UCSD-AML1 (cell line): ENCODE measurements around the gene MGAT3.
"Not testable (repeated sequence)": the region's sequence is repeated elsewhere in the genome, so short reads cannot be mapped to it uniquely, and the experiment has no call there.

Experiments
- DNase-seq: peaks from one replicate; lab custom pipeline; 2025; ENCODE audit not compliant: unreplicated experiment; lab: John Stamatoyannopoulos, UW

Gene MGAT3, protein sequence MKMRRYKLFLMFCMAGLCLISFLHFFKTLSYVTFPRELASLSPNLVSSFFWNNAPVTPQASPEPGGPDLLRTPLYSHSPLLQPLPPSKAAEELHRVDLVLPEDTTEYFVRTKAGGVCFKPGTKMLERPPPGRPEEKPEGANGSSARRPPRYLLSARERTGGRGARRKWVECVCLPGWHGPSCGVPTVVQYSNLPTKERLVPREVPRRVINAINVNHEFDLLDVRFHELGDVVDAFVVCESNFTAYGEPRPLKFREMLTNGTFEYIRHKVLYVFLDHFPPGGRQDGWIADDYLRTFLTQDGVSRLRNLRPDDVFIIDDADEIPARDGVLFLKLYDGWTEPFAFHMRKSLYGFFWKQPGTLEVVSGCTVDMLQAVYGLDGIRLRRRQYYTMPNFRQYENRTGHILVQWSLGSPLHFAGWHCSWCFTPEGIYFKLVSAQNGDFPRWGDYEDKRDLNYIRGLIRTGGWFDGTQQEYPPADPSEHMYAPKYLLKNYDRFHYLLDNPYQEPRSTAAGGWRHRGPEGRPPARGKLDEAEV

DNA sequence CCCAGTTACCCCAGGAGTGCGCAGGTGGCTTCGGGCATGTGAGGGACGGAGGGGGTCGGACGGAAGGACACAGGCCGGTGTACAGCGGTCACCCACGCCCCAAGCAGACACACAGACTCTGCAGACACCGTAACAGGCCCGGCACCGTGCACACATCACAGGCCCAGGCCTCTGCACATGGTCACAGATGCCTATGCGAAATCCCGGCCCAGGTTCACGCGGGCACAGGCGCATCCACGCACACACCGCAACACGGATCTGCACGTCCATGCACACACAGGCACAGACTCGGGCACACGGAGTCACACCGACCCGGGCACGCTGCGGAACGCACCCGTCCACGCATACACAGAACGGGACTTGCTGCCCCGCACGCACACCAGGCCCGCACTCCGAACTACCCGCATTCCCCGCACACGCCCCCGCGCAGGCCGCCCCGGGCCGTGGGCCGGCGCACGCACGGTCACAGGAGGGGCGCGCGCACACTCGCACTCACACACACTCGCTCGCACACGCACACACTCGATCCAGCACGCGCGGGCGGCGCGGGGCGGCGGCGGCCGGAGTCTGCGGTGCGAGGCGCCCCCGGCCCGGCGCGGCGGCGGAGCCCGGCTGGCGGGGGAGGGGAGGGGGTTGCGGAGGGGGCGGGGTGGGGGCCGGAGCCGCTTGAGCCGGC is at the start of gene MGAT3:
MGAT3 (plus strand) TSS at position 491 of the 676 bp plus-strand sequence. CDS start 30,336 bp downstream, outside the sequence.
- DNase-seq: no peak

DNA sequence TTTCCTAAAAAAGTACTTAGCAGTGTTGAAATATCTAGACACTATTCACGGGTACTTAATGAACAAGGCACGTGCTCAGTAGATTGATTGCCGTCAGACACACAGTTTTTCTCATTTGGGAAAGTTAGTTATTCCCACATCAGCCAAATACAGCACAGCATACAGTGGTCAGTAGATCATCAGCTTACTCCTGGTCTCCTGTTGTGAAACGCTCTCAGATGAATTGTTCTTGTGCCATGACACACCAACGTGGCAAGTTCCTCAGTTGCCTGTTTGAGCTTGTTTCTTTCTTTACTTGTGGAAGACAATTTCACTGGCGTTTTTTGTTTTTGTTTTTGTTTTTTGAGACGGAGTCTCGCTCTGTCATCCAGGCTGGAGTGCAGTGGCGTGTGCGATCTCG is 48.6 kb upstream of the MGAT3 start:
- DNase-seq: no peak

DNA sequence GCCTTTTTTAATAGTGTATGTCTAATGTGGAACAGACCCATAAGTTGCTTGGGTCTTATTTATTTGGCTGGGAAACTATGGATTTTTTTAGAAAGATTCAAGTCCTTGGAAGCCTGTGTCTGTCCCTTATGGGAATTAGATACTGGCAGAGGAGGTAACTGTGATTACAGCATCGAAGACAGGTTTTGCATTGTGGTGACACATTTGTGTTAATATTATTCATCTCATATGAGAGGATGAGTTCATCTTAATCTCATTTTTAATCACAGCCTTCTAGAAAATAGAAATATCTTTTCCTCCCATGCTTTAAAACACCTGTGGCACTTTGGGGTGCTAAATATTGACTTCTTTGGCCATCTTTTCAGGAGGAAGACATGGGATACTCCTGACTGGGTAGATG is 48.0 kb upstream of the MGAT3 start:
- DNase-seq: no peak

DNA sequence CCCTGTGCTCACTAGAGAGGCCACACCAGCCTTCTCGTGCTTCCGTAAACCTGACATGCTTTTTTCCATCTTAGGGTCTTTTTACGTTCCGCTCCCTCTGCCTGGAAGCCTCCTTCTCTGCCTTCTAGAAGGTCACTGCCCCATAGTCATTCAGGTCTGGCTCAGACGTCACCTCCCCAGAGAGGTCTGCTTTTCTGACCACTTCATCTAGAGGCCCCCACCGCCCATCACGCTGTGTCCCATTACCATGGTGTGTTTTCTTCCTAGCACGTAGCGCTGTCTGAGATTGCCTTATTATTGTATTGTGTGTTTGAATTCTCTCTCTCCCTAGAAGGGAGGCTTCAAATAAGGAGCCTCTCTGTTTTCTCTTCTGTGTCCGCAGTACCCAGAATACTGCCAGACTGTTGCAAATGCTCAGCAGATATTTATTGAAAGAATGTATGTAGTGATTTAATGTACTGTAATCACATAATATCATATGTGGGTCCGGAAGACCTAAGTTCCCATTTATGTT is 47.2 kb upstream of the MGAT3 start:
- DNase-seq: no peak

DNA sequence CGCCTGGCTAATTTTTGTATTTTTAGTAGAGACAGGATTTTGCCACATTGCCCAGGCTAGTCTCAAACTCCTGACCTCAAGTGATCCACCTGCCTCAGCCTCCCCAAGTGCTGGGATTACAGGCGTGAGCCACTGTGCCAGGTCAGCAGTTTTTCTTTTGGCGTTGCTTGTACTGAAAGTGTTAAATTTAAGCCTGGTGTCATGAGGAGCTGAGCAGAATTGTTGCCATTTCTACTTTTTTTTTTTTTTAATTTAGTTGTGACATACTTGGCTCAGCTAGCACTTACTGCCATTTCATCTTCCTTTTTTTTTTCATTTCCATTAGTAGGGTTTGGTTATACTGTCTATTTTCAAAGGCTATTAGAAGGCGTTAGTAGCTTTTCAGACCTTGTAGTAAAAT is 46.5 kb upstream of the MGAT3 start:
- no peak for DNase-seq

DNA sequence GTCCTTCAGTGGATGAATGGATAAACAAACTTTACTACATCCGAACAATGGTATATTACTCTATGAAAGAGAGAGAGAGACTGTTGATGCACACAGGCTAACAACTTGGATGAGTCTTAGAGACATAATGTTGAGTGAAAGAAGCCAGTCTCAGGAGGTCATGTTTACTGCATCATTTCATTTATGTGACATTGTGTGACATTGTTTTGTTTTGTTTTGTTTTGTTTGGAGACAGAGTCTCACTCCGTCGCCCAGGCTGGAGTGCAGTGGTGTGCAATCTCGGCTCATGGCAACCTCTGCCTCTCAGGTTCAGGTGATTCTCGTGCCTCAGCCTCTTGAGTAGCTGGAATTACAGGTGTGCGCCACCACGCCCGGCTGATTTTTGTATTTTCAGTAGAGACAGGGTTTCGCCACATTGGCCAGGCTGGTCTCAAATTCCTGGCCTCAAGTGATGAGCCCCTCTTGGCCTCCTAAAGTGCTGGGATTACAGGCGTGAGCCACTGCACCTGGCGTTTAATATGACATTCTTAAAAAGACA is 44.9 kb upstream of the MGAT3 start:
- not testable (repeated sequence) for DNase-seq

DNA sequence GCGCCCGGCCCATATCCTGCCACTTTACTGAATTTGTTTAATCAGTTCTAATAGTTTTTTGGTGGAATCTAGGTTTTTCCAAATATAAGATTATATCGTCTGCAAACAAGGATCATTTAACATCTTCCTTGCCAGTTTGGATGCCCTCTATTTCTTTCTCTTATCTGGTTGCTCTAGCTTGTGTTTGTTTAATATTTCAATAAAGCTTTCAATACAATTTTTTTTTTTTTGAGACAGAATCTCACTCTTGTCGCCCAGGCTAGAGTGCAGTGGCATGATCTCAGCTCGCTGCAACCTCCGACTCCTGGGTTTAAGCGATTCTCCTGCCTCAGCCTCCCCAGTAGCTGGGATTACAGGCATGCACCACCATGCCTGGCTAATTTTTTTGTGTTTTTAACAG is 43.6 kb upstream of the MGAT3 start:
- not testable (repeated sequence) for DNase-seq

DNA sequence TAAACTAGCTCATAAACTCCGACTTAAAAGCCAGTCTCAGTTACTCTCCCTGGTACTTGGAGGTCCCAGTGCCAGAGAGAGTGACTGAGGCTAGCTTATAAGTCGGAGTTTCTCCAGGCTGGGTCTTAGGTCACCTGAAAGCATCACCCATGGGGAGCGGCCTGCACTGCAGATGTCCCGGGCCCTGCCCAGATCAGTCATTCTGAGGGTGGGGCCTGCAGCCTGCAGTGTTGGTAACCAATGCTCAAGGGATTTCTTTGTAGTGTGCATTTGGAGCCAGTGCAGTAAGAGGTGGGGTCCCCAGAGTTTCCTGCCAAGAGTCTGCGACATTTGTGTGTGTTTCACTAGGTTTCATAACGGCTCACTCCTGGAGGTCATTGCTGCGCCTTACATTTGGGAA is 42.4 kb upstream of the MGAT3 start:
- DNase-seq: no peak

DNA sequence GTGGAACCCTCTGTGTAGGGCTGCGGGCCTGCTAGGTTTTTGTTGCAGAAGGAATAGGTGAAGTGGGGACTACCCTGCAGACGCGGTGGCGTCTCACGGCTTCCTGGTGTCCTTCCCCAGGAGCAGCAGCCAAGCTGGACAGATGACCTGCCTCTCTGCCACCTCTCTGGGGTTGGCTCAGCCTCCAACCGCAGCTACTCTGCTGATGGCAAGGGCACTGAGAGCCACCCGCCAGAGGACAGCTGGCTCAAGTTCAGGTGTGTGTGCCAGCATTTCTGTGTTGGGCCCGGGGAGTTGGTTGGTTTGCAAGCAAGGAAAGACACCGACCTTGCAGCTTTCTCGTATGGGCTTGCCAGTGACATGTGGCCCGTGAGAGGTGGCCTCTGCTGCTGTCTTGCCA is 41.9 kb upstream of the MGAT3 start:
- DNase-seq: no peak

DNA sequence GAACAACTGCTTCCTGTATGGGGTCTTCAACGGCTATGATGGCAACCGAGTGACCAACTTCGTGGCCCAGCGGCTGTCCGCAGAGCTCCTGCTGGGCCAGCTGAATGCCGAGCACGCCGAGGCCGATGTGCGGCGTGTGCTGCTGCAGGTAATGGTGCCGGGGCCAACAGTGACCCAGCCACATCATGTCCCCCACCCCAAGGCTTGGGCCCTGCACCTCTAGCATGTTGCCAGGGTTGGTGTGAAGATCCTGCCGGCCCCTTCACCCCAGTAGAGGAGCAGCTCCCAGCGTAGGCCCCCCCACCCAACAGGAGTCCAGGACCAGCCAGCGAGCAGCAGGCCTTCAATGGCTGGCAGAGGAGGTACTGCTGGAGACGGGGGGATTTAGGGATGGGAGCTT is 41.3 kb upstream of the MGAT3 start:
- no peak for DNase-seq

DNA sequence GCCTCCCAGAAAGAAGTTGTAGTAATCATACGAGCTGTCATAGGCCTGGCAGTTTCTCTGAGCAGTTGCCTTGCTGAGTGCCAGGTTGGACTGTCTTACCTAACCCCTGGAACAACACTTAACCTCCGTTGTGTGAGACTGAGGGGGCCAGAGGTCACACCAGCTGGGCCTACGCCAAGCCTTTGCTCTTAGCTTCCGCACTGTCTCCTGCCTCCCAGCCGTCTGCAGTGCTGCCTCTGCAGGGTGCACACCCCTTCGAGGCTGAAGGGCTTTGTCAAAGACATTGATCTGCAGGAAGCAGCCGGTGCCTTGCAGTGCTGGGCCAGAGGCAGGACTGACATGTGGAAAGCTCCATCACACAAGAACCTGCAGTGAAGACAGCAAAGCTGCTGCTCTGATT is 40.5 kb upstream of the MGAT3 start:
- DNase-seq: no peak

DNA sequence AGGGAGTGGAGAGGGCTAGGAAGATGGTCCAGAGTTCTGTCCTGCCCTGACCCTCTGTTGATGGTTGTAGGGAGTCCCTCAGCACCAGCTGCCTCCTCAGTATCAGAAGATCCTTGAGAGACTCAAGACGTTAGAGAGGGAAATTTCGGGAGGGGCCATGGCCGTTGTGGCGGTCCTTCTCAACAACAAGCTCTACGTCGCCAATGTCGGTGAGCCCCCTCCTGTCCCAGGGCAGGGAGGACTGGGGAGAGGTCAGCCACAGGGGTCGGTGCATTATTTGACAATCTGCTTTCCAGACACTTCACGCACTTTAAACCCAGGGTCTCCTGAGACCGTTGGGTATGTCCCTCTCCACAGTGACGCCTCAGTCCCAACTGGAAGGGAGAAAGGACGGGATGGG is 39.2 kb upstream of the MGAT3 start:
- no peak for DNase-seq

DNA sequence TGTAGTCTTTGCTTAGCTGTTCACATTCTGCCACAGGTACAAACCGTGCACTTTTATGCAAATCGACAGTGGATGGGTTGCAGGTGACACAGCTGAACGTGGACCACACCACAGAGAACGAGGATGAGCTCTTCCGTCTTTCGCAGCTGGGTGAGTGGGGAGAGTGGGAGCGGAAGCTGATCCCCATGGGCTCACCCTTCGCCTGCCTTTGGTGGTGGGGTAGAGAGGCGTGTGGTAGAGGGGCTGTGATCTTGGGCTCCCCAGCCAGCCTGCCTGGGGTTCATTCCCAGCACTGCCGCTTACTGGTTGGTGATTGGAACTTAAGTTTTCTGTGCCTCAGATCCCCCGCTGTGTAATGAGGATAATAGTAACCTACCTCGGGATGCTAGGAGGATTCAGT is 38.1 kb upstream of the MGAT3 start:
- DNase-seq: no peak

DNA sequence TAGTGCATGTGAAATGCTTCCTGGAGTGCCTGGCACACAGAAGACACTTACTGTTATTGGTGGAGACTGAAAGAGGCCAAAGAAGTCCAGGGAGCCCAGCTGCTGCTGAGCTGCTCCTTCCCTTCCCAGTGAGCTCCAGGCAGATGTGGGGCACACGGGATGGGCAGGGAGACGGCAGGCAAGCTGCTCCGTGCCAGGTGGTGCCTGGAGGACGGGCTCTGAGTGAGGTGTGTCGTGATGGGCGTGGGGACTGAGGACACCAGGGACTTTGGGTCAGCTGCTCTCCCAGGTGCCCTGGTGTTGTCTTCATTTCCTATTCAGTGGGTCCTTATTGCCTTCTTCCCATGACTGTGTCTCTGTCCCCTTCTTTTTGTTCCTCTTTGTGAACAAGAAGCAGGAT is 37.7 kb upstream of the MGAT3 start:
- DNase-seq: no peak

DNA sequence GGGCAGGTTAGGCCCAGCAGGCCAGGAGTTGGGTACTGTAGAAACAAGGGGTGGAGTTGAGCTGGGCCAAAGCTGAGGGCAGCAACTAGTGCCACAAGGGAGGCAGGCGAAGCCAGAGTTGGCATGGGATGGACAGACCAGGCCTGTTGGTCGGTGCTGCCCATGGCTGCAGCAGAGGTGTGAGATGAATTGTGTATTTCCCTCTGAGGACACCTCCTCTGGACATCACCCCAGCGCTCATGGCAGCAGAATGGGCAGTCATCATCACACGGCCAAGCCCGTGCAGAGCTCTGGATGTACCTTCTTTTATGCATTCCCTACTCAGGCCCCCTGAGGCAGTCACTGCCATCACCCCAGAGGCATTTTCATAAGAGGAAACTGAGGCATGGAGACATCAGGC is 36.9 kb upstream of the MGAT3 start:
- no peak for DNase-seq

DNA sequence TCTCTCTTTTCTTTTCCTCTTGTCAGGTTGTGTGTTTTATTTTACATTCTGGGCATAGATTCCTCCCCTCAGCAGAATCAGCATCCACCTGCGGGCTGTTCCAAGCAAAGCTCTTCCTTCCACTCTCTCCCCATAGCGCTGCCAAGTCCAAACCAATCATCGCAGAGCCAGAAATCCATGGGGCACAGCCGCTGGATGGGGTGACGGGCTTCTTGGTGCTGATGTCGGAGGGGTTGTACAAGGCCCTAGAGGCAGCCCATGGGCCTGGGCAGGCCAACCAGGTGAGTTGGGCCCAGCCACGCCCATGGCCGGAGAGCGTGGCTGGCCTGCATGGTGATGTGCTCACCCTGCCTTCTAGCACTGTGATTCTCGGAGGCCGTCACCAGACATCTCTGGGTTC is 35.1 kb upstream of the MGAT3 start:
- DNase-seq: no peak

DNA sequence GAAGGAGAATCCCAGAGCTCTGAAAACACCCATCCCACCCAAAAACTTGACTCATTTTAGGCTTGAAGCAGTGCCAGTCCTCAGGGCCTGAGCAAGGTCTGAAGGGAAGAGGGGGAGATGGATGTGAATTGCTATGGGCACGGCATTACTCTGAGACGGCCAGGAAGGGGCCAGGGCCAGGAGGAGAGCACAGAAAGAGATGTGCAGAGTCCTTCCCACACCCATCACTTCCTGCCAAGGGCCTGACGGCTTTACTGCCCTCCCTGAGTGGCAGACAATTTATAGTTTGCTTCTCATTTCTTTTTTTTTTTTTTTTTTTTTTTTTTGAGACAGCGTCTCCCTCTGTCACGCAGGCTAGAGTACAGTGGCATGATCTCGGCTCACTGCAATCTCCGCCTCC is 34.7 kb upstream of the MGAT3 start:
- DNase-seq: no peak

DNA sequence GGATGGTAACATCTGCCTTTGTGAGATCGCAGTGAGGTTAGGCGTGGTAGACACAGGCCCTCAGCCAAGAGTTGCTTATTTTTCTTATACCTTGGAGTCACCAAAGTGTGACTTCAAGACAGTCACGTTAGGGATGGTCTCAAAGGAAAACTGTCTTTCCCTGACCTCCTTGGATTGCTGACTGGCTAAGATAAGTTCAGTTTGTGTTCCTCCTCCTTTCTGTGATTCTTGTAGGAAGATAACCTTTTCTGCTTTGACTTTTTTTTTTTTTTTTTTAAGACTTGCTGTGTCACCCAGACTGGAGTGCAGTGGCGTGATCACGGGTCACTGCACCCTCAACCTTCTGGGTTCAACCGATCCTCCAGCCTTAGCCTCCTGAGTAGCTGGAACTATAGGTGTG is 34.1 kb upstream of the MGAT3 start:
- no peak for DNase-seq

DNA sequence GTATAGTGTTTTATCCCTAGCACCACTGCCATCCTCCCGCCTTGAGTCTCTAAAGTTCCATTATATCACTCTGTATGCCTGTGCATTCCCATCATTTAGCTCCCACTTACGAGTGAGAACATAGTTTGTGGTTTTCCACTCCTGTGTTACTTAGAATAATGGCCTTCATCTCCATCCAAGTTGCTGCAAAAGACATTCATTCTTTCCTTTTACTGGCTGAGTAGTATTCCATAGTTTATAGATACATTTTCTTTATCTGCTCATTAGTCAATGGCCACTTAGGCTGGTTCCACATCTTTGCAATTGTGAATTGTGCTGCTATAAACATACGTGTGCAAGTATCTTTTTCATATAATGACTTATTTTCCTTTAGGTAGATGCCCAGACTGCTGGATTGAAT is 32.8 kb upstream of the MGAT3 start:
- DNase-seq: no peak

DNA sequence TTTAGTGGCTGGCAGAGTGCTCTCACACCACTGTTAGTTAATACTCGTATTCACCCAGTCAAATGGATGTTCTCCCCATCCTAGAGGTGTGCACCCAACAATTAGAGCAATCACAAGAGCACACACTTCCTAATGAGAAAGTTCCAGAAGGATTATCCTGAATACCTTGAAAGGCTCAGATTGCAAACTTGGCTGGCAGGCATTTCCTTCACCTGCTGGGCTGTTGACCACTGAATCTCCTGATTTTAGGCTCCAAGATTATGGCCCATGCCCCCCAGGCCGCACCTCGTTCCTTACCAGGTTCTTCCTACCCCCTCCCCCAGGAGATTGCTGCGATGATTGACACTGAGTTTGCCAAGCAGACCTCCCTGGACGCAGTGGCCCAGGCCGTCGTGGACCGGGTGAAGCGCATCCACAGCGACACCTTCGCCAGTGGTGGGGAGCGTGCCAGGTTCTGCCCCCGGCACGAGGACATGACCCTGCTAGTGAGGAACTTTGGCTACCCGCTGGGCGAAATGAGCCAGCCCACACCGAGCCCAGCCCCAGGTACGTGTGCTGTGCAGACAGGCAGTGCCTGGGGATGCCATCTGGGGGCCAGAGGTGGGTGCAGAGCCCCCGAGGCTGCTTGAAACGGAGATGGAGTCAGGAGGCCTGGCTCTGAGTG is 30.3 kb upstream of the MGAT3 start:
- no peak for DNase-seq
